HG03064 (cell line): Measurements from ENCODE around the gene LHFPL2.
A peak's percentile ranks its signal among the peaks of the same experiment; 100 is the strongest.

Experiments used
- ATAC-seq: cut with Tn5 transposase; IDR thresholded peaks from one replicate; pipeline ENCODE4 v1.9.1; 2021; ENCODE audit warnings: low read depth; ENCODE audit not compliant: unreplicated experiment

The LHFPL2 gene

GRCh38 chr5:78576376-78576775, 72.2 kb downstream of the LHFPL2 start:
- no peak for ATAC-seq

GRCh38 chr5:78574731-78575161, 73.8 kb downstream of the LHFPL2 start:
- ATAC-seq = no peak

- ATAC-seq = no peak
These were observed 74.4 kb downstream of the LHFPL2 start for GRCh38 chr5:78574131-78574673.

- peak; percentile 51 for ATAC-seq
These were observed 75.3 kb downstream of the LHFPL2 start for GRCh38 chr5:78573318-78573717.

GRCh38 chr5:78570646-78571045, 77.9 kb downstream of the LHFPL2 start:
- no peak for ATAC-seq

- no peak for ATAC-seq
These were observed 79.1 kb downstream of the LHFPL2 start for GRCh38 chr5:78569441-78569840.

- no peak for ATAC-seq
These were observed 79.9 kb downstream of the LHFPL2 start for GRCh38 chr5:78568676-78569075.

GRCh38 chr5:78568212-78568611, 80.4 kb downstream of the LHFPL2 start:
- ATAC-seq = no peak

- no peak for ATAC-seq
These were observed 81.0 kb downstream of the LHFPL2 start for GRCh38 chr5:78567617-78568016.

- no peak for ATAC-seq
These were observed 81.7 kb downstream of the LHFPL2 start for GRCh38 chr5:78566747-78567425.

- ATAC-seq = no peak
These were observed 83.2 kb downstream of the LHFPL2 start for GRCh38 chr5:78565395-78565794.

- no peak for ATAC-seq
These were observed 85.0 kb downstream of the LHFPL2 start for GRCh38 chr5:78563621-78564020.

- ATAC-seq = no peak
These were observed 85.8 kb downstream of the LHFPL2 start for GRCh38 chr5:78562714-78563330.

- ATAC-seq = no peak
These were observed 86.6 kb downstream of the LHFPL2 start for GRCh38 chr5:78562001-78562400.

- no peak for ATAC-seq
These were observed 87.3 kb downstream of the LHFPL2 start for GRCh38 chr5:78561261-78561660.

- no peak for ATAC-seq
These were observed 88.3 kb downstream of the LHFPL2 start for GRCh38 chr5:78560000-78560855.

GRCh38 chr5:78557601-78558000, 91.0 kb downstream of the LHFPL2 start:
- no peak for ATAC-seq

GRCh38 chr5:78555870-78556269, 92.7 kb downstream of the LHFPL2 start:
- no peak for ATAC-seq

- ATAC-seq = no peak
These were observed 93.9 kb downstream of the LHFPL2 start for GRCh38 chr5:78554670-78555069.

GRCh38 chr5:78553580-78554353, 94.8 kb downstream of the LHFPL2 start:
- no peak for ATAC-seq
